ENCODE data around the gene KREMEN2.
"Not testable (repeated sequence)": the region's sequence is repeated elsewhere in the genome, so short reads cannot be mapped to it uniquely, and the experiment has no call there.

Gene KREMEN2

DNA sequence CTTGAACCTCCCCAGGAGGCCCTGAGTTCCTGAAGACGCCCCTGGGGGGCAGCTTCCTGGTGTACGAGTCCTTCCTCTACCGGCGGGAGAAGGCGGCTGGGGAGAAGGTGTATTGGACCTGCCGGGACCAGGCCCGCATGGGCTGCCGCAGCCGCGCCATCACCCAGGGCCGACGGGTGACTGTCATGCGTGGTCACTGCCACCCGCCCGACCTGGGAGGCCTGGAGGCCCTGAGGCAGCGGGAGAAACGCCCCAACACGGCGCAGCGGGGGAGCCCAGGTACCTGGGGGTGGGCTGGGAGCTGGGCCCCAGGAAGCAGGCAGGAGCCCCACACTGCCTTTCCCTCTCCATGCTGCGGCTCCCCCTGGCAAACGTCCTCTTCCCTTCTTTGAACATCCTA is 30.4 kb upstream of the KREMEN2 start:
- peaks cover 39 to 86% (median 61%) of the 10 kb centered on the region in 11 experiments for H3K36me3 ChIP-seq
- no peak for TF ChIP-seq Cebpa-rat (IDR thresholded peaks at IDR 0.05)

DNA sequence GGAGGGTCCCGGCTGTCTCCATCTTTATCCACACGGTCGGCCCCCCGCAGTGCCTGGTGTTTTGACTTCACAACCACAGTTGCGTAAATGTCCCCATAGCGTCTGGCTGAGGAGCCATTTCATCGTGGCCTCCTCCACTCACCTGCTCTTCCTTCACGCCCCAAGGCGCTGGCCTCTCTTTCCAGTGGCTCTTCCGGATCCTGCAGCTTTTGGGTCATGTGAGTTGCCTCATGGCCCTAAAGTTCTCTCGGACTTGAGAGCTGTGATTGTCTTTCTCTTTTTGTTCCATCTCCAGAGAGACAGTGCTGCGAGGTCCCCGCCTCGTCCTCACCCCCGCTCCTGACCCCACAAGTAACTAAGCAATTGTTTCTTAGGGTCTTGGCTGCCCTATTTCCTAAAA is 29.6 kb upstream of the KREMEN2 start:
- no peaks in the 10 kb centered on the region for H3K9me3 ChIP-seq (replicated peaks in 1 of 11)
- no peak overlapping the region for H3K4me3 ChIP-seq
- peak overlapping the region in 1 of 11 experiments; percentile 61; a peak in 1 of 22 replicates for H3K27ac ChIP-seq
- no peak for TF ChIP-seq Cebpa-rat (IDR thresholded peaks at IDR 0.05)
- peaks cover 0 to 15% (median 0%) of the 10 kb centered on the region in 11 experiments; a peak in 3 of 22 replicates for H3K27me3 ChIP-seq
- H3K4me1 ChIP-seq = peaks cover 36 to 69% (median 56%) of the 10 kb centered on the region in 10 experiments
- H3K4me2 ChIP-seq = peak overlapping the region; percentile 9 to 97 (median 90); a peak in 21 of 22 replicates
- peak overlapping the region in 1 of 11 experiments; percentile 59; a peak in 1 of 22 replicates for H3K9ac ChIP-seq
- H3K36me3 ChIP-seq = peaks cover 46 to 86% (median 61%) of the 10 kb centered on the region in 11 experiments
- H4K20me1 ChIP-seq = peaks cover 16 to 74% (median 33%) of the 10 kb centered on the region in 11 experiments; a peak in 18 of 22 replicates

More for the DNA sequence above, 30.4 kb upstream of the KREMEN2 start:
- Histone ChIP-seq H3K9ac (peak overlapping the region in 4 of 11 experiments; percentile 4 to 41 (median 22); a peak in 1 of 22 replicates), H3K27me3 (peaks cover 0 to 15% (median 0%) of the 10 kb centered on the region in 11 experiments; a peak in 3 of 22 replicates), H3K4me2 (peak overlapping the region in 6 of 11 experiments; percentile 36 to 97 (median 96); a peak in 9 of 22 replicates), H4K20me1 (peaks cover 16 to 82% (median 33%) of the 10 kb centered on the region in 11 experiments; a peak in 18 of 22 replicates), H3K4me1 (peaks cover 36 to 61% (median 55%) of the 10 kb centered on the region in 10 experiments), H3K9me3 (replicated peaks in 1 of 11) (no peaks in the 10 kb centered on the region), H3K4me3 (no peak overlapping the region), H3K27ac (no peak overlapping the region; a peak in 1 of 22 replicates)

DNA sequence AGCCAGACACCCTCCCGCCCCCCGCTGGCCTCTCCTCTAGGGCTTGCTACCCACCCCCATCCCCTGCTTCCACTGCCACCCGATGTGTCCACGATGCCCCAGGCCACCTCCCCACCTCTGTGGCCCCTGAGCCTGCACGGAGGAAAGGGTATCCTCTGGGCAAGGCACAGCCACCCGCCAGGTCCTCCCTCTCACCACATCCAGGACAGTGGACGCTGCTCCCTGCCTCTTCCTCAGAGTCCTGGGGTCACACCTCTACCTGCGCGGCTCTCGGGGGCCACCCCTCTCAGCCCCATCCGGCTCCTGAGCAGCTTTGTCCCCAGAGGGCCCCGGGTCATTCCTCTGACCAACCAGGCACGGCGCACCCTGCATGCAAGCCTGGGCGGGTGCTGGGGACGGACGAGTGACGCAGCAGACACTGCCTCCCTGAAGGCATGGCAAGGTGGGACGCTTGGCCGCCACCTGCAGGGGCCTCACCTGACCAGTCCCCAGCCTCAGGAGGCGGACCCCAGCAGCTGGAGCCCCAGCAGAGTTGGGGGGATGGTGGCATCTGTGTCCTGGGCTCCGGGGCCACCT is 27.6 kb upstream of the KREMEN2 start:
- Histone ChIP-seq H3K27ac (peak overlapping the region in 2 of 11 experiments; percentile 14 to 54; a peak in 3 of 22 replicates), H3K4me1 (peaks cover 40 to 86% (median 72%) of the 10 kb centered on the region in 10 experiments), H4K20me1 (peaks cover 16 to 62% (median 33%) of the 10 kb centered on the region in 11 experiments; a peak in 18 of 22 replicates), H3K4me3 (peak overlapping the region in 3 of 10 experiments; percentile 23 to 43 (median 33); a peak in 4 of 20 replicates), H3K27me3 (peaks cover 0 to 15% (median 0%) of the 10 kb centered on the region in 11 experiments; a peak in 3 of 22 replicates), H3K36me3 (peaks cover 42 to 86% (median 61%) of the 10 kb centered on the region in 11 experiments), H3K4me2 (peak overlapping the region; percentile 49 to 97 (median 90)), H3K9me3 (replicated peaks in 1 of 11) (no peaks in the 10 kb centered on the region), H3K9ac (peak overlapping the region in 4 of 11 experiments; percentile 3 to 59 (median 26); a peak in 5 of 22 replicates)
- no peak for TF ChIP-seq Cebpa-rat (IDR thresholded peaks at IDR 0.05)

DNA sequence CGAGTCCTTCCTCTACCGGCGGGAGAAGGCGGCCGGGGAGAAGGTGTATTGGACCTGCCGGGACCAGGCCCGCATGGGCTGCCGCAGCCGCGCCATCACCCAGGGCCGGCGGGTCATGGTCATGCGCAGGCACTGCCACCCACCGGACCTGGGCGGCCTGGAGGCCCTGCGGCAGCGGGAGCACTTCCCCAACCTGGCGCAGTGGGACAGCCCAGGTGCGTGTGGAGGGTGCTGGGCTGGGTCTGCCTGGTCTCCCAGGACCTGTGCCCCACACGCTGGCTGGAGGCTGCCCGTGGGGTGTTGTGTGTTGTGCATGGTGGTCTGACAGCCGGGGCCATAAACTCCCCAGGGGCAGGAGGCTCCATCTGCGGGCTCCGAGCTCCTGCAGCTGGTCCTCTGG is 26.9 kb upstream of the KREMEN2 start:
- H3K4me3 ChIP-seq = peak overlapping the region in 4 of 10 experiments; percentile 3 to 43 (median 28); a peak in 4 of 20 replicates
- H3K36me3 ChIP-seq = peaks cover 42 to 86% (median 60%) of the 10 kb centered on the region in 11 experiments
- H3K9me3 ChIP-seq (replicated peaks in 1 of 11) = no peaks in the 10 kb centered on the region
- peaks cover 0 to 15% (median 0%) of the 10 kb centered on the region in 11 experiments; a peak in 3 of 22 replicates for H3K27me3 ChIP-seq
- no peak for TF ChIP-seq Cebpa-rat (IDR thresholded peaks at IDR 0.05)
- H3K4me1 ChIP-seq = peaks cover 40 to 93% (median 78%) of the 10 kb centered on the region in 10 experiments
- peaks cover 16 to 62% (median 33%) of the 10 kb centered on the region in 11 experiments; a peak in 18 of 22 replicates for H4K20me1 ChIP-seq
- H3K9ac ChIP-seq = peak overlapping the region in 5 of 11 experiments; percentile 7 to 59 (median 41); a peak in 6 of 22 replicates
- peak overlapping the region in 3 of 11 experiments; percentile 14 to 54 (median 45); a peak in 5 of 22 replicates for H3K27ac ChIP-seq
- peak overlapping the region; percentile 49 to 97 (median 90) for H3K4me2 ChIP-seq

DNA sequence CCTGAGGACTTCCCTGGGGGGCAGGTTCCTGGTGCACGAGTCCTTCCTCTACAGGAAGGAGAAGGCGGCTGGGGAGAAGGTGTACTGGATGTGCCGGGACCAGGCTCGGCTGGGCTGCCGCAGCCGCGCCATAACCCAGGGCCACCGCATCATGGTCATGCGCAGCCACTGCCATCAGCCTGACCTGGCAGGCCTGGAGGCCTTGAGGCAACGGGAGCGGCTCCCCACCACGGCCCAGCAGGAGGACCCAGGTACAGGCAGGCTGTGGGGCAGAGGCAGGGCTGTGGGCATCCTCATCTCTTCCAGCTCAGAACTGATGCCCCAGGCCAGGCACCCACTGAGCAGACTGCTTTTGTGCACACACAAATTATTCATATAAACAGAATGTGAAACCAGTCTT is 25.9 kb upstream of the KREMEN2 start:
- no peak for TF ChIP-seq Cebpa-rat (IDR thresholded peaks at IDR 0.05)
- Histone ChIP-seq H4K20me1 (peaks cover 16 to 51% (median 33%) of the 10 kb centered on the region in 11 experiments; a peak in 18 of 22 replicates), H3K9ac (peak overlapping the region in 5 of 11 experiments; percentile 18 to 59 (median 31); a peak in 7 of 22 replicates), H3K4me1 (peaks cover 40 to 92% (median 78%) of the 10 kb centered on the region in 10 experiments), H3K4me3 (0 out of 20 replicates have a peak overlapping the region, but pooled peaks of 1 of the 10 experiments have one; percentile 1), H3K36me3 (peaks cover 43 to 86% (median 63%) of the 10 kb centered on the region in 11 experiments), H3K4me2 (peak overlapping the region; percentile 49 to 97 (median 90); a peak in 21 of 22 replicates), H3K27ac (peak overlapping the region in 4 of 11 experiments; percentile 5 to 54 (median 30); a peak in 3 of 22 replicates), H3K9me3 (replicated peaks in 1 of 11) (no peaks in the 10 kb centered on the region), H3K27me3 (peaks cover 0 to 15% (median 0%) of the 10 kb centered on the region in 11 experiments; a peak in 3 of 22 replicates)

DNA sequence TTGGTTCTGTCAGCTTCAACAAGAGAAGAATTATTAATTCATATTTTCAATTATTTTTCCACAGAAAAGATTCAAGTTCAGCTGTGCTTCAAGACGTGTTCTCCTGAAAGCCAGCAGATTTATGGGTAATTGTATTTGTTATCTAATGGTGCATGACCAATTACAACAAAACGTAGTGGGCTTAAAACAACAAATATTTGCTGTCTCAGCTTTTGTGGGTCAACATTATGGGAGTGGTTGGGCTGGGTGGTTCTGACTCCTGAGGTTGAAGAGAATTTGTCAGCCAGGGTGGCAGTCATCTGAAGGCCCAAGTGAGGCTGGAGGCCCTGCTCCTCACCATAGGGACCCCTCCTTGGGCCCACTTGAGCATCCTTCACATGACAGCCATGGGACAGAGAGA is 24.1 kb upstream of the KREMEN2 start:
- H4K20me1 ChIP-seq = peaks cover 16 to 34% (median 31%) of the 10 kb centered on the region in 11 experiments; a peak in 18 of 22 replicates
- H3K36me3 ChIP-seq = peaks cover 45 to 88% (median 64%) of the 10 kb centered on the region in 11 experiments
- peaks cover 0 to 15% (median 0%) of the 10 kb centered on the region in 11 experiments; a peak in 3 of 22 replicates for H3K27me3 ChIP-seq
- no peak overlapping the region for H3K27ac ChIP-seq
- H3K9ac ChIP-seq = no peak overlapping the region
- H3K4me1 ChIP-seq = peaks cover 32 to 74% (median 62%) of the 10 kb centered on the region in 10 experiments
- H3K9me3 ChIP-seq (replicated peaks in 1 of 11) = no peaks in the 10 kb centered on the region
- no peak for TF ChIP-seq Cebpa-rat (IDR thresholded peaks at IDR 0.05)
- 0 out of 22 replicates have a peak overlapping the region, but pooled peaks of 2 of the 11 experiments have one; percentile 4 to 31 for H3K4me2 ChIP-seq
- no peak overlapping the region for H3K4me3 ChIP-seq

DNA sequence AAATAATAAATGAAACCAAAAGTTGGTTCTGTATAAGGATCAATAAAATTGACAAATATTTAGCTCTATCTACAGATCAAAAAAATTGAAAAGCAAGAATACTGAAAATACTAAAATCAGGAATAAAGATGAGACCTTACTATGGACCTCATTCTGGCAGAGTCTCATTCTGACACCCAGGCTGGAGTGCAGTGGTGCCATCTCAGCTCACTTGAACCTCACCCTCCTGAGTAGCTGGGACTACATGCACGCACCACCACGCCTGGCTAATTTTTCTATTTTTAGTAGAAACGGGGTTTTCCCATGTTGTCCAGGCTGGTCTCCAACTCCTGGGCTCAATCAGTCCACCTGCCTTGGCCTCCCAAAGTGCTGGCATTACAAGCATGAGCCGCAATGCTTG is 22.0 kb upstream of the KREMEN2 start:
- TF ChIP-seq Cebpa-rat (IDR thresholded peaks at IDR 0.05) = 0 out of 22 replicates have a peak, but pooled peaks of 1 of the 11 experiments have one; percentile 5
- Histone ChIP-seq H3K4me2 (peak overlapping the region in 9 of 11 experiments; percentile 31 to 71 (median 58); a peak in 13 of 22 replicates), H4K20me1 (peaks cover 9 to 13% (median 12%) of the 10 kb centered on the region in 11 experiments; a peak in 17 of 22 replicates)

DNA sequence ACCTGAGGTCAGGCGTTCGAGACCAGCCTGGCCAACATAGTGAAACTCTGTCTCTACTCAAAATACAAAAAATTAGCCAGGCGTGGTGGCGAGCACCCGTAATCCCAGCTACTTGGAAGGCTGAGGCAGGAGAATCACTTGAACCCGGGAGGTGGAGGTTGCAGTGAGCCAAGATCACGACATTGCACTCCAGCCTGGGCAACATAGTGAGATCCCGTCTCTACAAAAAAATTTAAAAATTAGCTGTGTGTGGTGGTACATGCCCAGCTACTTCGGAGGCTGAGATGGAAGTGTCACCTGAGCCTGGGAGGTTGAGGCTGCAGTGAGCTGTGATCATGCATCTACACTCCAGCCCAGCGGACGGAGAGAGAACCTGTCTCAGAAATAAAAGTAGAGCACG is 20.4 kb upstream of the KREMEN2 start:
- not testable (repeated sequence) for H3K4me2 ChIP-seq; H3K4me3 ChIP-seq; H3K9me3 ChIP-seq (replicated peaks in 1 of 11); H3K27ac ChIP-seq; H3K27me3 ChIP-seq; H4K20me1 ChIP-seq; H3K9ac ChIP-seq
- H3K36me3 ChIP-seq = peaks cover 45 to 85% (median 60%) of the 10 kb centered on the region in 11 experiments
- H3K4me1 ChIP-seq = peaks cover 0 to 36% (median 28%) of the 10 kb centered on the region in 10 experiments; a peak in 18 of 20 replicates

More for the DNA sequence above, 22.0 kb upstream of the KREMEN2 start:
- Histone ChIP-seq H3K36me3 (peaks cover 49 to 91% (median 73%) of the 10 kb centered on the region in 11 experiments), H3K4me3 (no peak overlapping the region), H3K27ac (peak overlapping the region in 4 of 11 experiments; percentile 13 to 54 (median 40); a peak in 4 of 22 replicates), H3K9ac (no peak overlapping the region; a peak in 1 of 22 replicates), H3K27me3 (peaks cover 0 to 7% (median 0%) of the 10 kb centered on the region in 11 experiments; a peak in 3 of 22 replicates), H3K4me1 (peaks cover 12 to 53% (median 43%) of the 10 kb centered on the region in 10 experiments), H3K9me3 (replicated peaks in 1 of 11) (0 out of 22 replicates have a peak, but pooled peaks cover 0 to 4% (median 0%) of the 10 kb centered on the region in 11 experiments)

All from BLaER1 treated with 17β-estradiol and CSF1 and Interleukin-3, amounts not matched to agents 10 nM and 100 nM (cell line).